ENCODE results near the gene UVRAG. TPM values are rescaled to one million over a fixed set of nuclear protein-coding genes. Genes with fewer than 3 reads are reported as not detected.
"Not testable (repeated sequence)": the region's sequence is repeated elsewhere in the genome, so short reads cannot be mapped to it uniquely, and the experiment has no call there.

The UVRAG gene
- total RNA-seq, 1 donor from 2014 or later, result 7.4 TPM

DNA sequence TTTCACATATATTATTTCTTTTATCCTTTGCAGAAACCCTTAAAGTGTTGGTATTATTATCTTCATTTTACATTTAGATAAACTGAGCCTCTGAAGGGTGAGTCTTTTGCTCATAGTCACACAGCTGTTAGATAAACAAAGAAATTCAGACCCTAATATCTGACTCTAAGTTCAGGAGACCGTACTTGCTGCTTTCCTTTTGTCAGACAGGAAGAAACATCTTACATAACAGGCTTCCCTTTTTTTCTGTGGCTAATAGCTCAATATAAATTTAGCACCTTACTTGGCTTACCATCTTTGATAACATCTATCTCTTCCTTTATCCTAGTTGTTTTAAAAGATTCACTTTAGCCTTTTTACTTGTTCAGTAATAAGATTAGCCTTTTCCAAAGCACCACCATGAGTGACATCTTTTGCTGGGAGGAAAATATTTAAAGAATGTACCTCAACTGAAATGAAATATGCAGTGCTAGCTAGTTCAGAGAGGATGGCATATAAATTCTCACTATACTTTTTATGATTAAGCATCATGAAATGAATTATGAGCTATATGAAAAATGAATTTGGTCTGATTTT lies 262.7 kb downstream of the UVRAG start:
- TF ChIP-seq, protein P1, sequence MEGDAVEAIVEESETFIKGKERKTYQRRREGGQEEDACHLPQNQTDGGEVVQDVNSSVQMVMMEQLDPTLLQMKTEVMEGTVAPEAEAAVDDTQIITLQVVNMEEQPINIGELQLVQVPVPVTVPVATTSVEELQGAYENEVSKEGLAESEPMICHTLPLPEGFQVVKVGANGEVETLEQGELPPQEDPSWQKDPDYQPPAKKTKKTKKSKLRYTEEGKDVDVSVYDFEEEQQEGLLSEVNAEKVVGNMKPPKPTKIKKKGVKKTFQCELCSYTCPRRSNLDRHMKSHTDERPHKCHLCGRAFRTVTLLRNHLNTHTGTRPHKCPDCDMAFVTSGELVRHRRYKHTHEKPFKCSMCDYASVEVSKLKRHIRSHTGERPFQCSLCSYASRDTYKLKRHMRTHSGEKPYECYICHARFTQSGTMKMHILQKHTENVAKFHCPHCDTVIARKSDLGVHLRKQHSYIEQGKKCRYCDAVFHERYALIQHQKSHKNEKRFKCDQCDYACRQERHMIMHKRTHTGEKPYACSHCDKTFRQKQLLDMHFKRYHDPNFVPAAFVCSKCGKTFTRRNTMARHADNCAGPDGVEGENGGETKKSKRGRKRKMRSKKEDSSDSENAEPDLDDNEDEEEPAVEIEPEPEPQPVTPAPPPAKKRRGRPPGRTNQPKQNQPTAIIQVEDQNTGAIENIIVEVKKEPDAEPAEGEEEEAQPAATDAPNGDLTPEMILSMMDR (conservative IDR thresholded peaks at IDR 0.05; ENCODE audit: low read depth, low read length), result no peak
- no peak for DNase-seq (ENCODE audit: low read depth)
- no peak overlapping the region for H3K4me3 ChIP-seq (ENCODE audit: low read depth, low read length)

DNA sequence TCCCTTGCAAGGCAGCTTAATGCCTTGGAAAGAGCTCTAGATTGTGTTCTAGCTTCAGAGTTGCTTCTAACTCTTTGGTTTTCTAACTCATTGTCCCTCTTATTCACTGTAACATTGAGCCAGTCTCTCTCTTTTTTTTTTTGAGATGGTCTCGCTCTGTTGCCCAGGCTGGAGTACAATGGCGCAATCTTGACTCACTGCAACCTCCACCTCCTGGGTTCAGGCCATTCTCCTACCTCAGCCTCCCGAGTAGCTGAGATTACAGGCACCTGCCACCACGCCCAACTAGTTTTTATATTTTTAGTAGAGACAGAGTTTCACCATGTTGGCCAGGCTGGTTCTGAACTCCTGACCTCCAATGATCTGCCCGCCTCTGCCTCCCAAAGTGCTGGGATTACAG lies 266.1 kb downstream of the UVRAG start:
- DNase-seq (ENCODE audit: low read depth); H3K4me3 ChIP-seq (ENCODE audit: low read depth, low read length): not testable (repeated sequence)

DNA sequence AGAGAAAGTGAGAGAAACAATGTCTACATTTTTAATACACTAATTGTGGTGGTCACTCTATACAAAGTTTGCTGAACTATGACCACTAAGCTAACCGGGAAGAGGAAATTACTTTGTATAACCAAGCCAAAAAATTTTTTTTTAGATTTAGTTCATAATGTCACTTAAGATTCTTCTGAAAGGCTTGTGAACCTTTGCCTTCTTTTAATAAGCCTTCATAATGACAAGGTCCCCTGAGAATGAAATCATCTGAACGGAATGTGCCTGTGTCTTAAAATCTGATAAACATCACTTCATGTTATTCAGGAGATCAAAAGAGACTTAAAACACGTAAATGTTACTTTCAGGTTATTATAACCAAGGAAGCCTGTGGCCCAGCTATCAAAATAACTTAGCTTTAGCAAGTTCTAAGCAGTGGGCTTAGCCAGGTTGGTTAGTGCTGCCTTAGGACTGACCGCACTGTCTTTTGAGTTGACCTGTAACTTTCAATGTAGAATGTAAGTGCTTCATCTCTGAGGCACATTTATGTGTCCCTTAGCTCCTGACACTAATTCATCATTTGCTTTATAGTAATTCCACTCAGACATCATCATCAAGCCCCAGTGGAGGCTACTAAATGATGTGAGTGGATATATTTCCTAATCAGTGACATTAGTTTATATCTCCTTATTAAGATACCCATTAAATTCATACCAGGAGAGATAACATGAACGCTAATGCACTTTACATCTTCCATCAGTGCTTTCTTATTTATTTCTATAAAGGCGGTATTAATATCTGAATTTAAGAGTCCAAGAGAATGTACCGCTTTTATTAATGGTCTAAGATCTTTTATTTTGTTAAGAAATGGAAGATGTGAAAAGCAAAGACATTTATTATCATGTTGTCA lies 268.8 kb downstream of the UVRAG start:
- DNase-seq (ENCODE audit: low read depth), result no peak
- TF ChIP-seq, protein P1 (conservative IDR thresholded peaks at IDR 0.05; ENCODE audit: low read depth, low read length), result no peak

DNA sequence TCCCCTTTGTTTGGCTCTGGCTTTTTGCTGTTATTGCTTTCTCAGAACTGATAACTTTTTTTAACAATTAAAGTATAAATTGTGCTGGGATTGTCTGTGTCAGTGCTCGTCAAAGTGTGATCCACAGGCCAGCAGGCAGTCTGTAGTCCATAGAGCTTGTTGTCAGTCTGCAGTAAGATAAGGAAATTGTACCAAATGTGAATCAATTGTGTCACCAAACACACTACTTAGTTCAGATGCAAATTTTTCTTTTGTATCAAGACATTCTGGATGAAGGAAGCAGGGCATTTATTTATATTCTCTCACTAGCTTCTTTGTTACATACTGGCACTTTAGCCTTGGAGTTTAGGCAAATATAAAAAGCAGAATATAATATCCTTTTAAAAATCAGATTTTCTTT lies 270.3 kb downstream of the UVRAG start:
- TF ChIP-seq, protein P1 (conservative IDR thresholded peaks at IDR 0.05; ENCODE audit: low read depth, low read length), result no peak
- DNase-seq (ENCODE audit: low read depth), result no peak
- H3K4me3 ChIP-seq (ENCODE audit: low read depth, low read length), result no peak overlapping the region

More for the DNA sequence above, 268.8 kb downstream of the UVRAG start:
- no peak overlapping the region for H3K4me3 ChIP-seq (ENCODE audit: low read depth, low read length)

DNA sequence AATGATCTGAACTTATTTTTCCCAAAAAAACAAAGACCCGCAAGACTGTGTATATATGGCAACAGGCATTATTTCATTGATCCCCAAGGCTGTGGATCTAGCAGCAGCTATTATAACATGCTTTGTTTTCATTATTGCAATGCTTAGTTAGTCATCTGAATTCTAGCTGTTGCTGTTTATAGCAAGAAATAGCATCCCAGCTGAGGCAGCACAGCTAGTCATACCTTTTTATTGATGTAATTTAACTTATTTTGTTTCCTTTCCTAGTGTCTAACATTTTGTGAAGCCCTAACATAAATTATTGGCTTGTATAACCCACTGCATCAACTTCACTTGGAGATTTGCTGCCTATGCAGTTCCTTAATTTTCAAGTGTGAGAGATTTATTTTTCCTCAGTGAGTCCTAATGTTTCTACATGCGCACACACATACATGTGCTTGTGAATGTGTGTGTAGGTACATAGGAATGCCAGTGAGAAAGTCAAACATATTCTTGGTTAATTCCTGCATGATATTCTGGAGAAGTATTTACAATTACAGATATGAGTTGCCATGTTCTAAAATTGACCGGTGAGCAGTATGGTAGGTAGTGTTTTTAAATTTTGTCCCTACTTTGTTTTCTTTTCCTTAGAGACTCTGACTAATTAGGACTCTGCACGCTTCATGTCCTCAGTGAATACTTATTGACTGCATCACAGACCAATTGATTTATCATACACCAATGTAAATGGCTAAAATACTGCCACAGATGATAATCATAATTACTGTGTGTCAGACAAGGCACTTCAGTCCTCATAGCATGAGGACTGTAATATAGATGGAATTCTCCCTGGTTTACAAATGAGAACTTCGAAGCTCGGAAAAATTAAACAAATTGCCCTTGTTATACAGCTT lies 272.0 kb downstream of the UVRAG start:
- TF ChIP-seq, protein P1 (conservative IDR thresholded peaks at IDR 0.05; ENCODE audit: low read depth, low read length), result no peak
- no peak overlapping the region for H3K4me3 ChIP-seq (ENCODE audit: low read depth, low read length)
- peak; percentile 9 for DNase-seq (ENCODE audit: low read depth)

DNA sequence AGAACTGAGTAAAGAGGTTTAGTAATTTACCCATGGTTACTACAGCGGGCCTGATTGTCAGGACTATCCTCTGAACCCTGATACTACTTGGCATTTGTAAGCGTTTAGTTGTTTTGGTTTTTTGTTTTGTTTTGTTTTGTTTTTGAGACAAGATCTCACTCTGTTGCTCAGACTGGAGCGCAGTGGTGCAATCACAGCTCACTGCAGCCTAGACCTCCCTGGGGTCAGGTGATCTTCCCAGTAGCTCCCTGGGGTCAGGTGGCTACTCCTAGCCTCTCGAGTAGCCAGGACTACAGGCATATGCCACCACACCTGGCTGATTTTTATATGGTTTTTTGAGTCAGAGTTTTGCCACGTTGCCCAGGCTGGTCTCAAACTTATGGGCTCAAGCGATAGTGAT lies 272.7 kb downstream of the UVRAG start:
- H3K4me3 ChIP-seq (ENCODE audit: low read depth, low read length), result no peak overlapping the region
- DNase-seq (ENCODE audit: low read depth), result no peak
- TF ChIP-seq, protein P1 (conservative IDR thresholded peaks at IDR 0.05; ENCODE audit: low read depth, low read length), result no peak

DNA sequence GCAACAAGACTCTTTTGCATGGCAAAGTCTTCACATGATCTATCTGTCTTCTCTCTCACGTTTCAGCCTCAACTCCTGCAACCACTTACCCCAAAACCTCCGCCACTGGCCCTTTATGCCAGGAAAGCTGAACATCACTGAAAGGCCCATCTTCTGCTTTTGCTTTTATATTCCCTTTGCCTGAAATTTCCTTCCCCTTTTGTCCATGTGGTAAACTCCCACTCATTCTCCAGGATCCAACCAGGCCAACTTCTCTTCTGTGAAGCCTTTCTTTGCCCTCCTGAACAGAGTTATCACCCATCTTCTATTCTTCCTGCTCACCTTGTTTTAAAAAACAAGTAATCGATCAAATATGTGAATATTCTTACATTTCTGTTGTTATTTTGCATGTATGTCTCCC lies 273.5 kb downstream of the UVRAG start:
- DNase-seq (ENCODE audit: low read depth), result no peak
- TF ChIP-seq, protein P1 (conservative IDR thresholded peaks at IDR 0.05; ENCODE audit: low read depth, low read length), result no peak
- no peak overlapping the region for H3K4me3 ChIP-seq (ENCODE audit: low read depth, low read length)

Data from epithelial cell of proximal tubule (primary cell).